HG03520 (cell line): Measurements from ENCODE around the gene TRAK1.
A peak's percentile ranks its signal among the peaks of the same experiment; 100 is the strongest.

Experiments used
- ATAC-seq: cut with Tn5 transposase; IDR thresholded peaks from one replicate; pipeline ENCODE4 v1.9.1; 2021; ENCODE audit warnings: mild to moderate bottlenecking, moderate library complexity; ENCODE audit not compliant: unreplicated experiment

Gene TRAK1

GRCh38 chr3:42067326-42067725 is 23.8 kb upstream of the TRAK1 start:
- ATAC-seq: peak; percentile 87

GRCh38 chr3:42068303-42069088 is 22.7 kb upstream of the TRAK1 start:
- no peak for ATAC-seq

DNA sequence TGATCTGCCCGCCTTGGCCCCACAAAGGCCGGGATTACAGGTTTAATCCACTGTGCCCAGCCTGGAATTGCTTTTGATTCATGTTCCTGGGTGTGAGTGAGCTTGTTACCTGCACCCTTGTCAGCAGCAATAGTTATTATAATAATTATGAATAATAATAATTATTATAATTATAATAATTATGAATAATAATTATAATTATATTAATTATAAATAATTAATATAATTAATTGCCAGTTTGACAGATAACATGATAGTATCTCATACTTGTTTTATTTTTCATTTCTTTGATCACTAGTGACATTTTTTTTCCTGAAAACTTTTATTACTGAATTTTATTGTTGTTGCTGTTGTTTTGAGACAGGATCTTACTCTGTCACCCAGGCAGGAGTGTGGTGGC is 21.1 kb upstream of the TRAK1 start:
- ATAC-seq: no peak

GRCh38 chr3:42070524-42070923 is 20.6 kb upstream of the TRAK1 start:
- no peak for ATAC-seq

GRCh38 chr3:42071904-42072812 is 19.0 kb upstream of the TRAK1 start:
- ATAC-seq: no peak

DNA sequence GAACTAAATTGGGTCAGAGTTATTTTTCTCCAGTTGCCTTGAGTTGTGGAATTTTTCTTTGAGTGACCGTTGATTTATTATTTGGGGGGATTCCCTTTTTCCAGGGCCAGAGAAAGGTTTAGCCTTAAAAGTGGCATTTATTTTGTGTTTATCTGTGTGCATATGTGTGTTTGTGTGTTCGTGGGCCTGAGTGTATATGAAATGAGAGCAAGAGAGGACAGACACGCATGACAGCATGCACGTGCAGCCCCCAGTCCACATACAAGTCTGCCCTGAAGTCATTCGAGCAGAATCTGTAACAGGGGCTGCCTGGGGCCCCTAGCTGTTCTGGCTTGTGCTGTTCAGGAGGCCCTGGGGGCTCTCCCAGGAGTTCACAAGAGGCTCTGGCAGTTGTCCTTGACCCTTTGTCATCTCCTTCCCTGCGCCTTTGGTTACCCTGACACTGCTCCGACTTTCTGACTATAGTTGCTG is 18.3 kb upstream of the TRAK1 start:
- no peak for ATAC-seq

DNA sequence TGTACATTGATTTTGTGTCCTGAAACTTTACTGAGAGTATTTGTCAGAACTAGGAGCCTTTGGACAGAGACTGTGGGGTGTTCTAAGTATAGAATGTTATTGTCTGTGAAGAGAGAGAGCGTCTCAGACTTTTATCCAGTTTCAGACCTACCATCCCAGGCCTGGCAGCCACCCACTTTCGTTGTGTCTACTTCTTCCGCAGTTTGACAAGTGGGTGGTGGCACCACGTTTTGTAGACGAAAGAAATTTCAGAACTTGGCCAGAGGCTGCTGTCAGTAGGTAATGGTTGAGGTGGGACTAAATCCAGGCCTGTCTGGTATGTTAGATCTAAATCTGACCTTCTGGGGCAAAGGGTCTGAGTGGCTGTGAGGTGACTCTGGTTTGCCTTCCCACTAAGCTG is 13.4 kb upstream of the TRAK1 start:
- no peak for ATAC-seq

GRCh38 chr3:42078677-42079076 is 12.5 kb upstream of the TRAK1 start:
- no peak for ATAC-seq

DNA sequence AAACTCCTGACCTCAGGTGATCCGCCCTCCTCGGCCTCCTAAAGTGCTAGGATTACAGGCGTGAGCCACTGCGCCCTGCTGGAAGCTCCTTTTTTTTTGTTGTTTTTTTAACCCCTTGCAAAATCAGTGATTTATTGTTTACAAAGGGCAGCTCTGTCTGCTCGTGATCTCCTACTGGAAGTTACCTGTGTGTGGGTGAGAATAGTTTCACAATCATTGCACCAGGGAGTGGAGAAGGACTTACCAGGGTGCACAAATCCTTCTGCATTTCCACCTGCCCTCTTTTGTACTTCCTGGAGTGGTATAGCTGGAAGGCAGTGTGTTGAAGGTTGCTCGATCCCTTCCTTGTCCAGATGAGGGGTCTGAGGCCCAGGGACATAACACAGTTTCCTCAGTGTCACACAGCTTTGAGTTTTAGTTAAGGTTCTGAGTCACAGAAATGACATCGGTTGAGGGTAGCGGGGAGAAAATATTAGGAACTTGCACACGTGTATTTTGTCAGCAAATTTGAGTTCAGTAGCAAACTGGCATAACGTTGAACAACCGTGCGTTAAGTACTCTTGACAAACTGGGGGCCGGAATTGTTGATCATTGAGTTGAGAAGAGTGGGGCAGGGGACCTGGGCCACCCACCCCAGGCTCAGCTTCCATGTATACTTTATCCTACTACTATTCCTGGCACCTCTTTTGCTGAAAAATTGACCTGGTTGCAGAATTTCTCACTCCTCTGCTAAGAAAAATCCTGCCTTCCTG is 11.3 kb upstream of the TRAK1 start:
- no peak for ATAC-seq

DNA sequence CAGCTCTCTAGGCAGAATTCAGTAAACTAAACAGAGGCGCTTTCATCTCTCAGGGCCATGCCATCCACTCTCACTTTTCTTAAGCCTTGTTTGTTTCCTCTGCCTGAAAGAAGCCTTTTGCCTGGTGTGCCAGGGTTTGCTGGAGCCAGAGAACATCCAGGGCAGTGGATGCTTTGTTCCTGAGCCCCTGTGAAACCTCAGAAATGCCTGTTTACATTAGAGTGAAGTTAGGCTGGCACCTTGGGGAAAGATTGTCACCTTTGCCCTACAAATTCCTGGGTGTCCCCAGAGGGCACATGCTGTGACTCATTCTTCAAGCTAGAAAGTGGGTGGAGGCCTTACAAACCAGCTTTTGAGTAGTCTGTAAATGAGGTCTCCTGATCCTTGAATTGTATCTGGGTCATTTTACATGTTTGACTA is 10.7 kb upstream of the TRAK1 start:
- ATAC-seq: no peak

- no peak for ATAC-seq
Measured at GRCh38 chr3:42081838-42082473, 9.2 kb upstream of the TRAK1 start.

DNA sequence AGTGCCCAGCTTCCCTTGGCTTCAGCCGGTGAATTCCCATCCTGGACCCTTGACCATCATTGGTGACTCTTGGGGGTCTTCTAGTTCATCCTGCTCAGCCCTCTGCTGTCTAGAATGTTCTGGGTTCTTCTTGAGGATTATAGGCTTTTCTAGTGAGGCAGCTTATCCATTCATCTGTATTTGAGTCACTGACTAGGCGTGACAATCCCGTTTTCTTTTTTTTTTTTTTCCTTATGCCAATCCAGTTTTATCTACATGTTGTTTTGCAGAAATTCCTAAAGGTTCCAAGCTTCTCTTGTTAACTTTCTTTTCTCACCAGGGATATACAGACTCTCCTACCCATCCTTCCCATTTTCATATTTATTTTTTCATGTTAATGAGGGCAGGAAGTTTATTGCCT is 6.6 kb upstream of the TRAK1 start:
- ATAC-seq: no peak

DNA sequence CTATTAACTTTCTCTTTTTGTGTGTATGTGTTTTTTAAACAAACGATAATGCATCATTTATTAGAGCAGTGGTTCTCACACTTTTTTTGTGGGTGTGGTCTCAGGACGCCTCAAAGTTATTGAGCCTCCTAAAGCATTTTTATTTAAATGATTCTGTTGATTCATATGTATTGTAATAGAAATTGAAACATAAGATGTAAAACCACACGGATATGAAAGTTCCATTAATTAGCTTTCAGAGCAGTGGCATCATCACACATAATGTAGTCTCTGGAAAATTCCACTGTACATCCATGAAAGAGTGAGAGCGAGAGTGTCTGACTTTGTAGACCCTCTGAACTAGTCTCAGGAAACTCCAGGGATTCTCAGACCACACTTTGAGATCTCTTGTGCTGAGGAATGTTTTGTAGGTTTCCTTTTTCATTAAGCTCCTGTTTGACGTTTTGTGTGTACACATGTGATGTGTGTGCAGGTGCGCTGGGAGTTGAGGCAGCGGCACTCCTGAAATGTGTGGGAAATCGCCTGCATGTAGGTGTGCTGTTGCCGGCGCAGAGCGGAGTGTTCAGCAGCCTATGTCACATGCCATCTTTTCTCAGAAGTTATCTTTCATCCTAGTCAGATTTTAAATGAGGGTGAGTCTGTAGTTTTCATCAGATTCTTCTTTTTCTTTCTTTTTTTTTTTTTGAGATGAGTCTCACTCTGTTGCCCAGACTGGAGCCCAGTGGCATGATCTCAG is 5.3 kb upstream of the TRAK1 start:
- ATAC-seq: no peak

GRCh38 chr3:42088803-42089530 is 2.2 kb upstream of the TRAK1 start:
- no peak for ATAC-seq

- no peak for ATAC-seq
Measured at GRCh38 chr3:42092006-42092405, 849 bp downstream of the TRAK1 start.

- peak; percentile 62 for ATAC-seq
Measured at GRCh38 chr3:42094128-42094527, 3.0 kb downstream of the TRAK1 start.

DNA sequence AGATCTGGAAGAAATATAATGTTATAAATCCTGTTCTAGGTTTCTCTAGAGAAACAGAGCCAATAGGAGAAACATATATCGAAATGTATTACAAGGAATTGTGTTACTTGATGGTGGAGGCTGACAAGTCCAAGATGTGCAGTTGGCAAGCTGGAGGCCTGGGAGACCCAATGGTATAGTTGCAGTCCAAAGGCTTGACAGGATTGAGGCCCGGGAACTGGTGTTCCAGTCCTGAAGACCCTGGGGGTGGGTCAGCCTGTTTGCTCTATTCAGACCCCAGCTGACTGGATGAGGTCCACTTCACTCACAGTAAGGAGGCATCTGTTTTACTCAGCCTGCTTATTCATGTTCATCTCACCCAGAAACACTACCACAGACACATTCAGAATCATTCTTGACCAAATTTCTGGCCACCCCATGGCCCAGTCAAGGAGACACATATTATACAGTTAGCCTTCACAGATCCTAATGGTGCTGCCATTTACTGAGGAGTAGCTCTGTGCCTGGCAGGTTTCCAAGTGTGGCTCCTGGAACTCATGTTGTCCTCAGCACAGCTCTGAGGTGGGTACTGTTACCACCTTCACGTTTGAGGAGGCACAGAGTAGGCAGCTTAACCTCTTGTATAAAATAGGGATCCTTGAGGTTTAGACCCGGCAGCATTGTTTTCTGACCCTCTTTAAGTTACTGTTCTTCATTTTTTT is 3.7 kb downstream of the TRAK1 start:
- no peak for ATAC-seq

- ATAC-seq: no peak
Measured at GRCh38 chr3:42095540-42095939, 4.4 kb downstream of the TRAK1 start.
